GM23338 (cell line): ENCODE data around the gene PCDHGC4. TPM values are rescaled to one million over a fixed set of nuclear protein-coding genes. Genes with fewer than 3 reads are reported as not detected.

Experiments used
- ATAC-seq: fragments of 200-7000 bp; cut with Tn5 transposase; 3 replicates; pipeline ENCODE4 v1.9.1; 2020
- DNase-seq: peaks from one replicate; pipeline ENCODE4 v3.0.0-alpha.2; 2015; ENCODE audit warnings: low spot score
- H2AFZ ChIP-seq: fragments of 200-600 bp; sonication (generic); 2 replicates; pipeline ENCODE4 v1.8.0; 2016; ENCODE audit warnings: antibody characterized with exemption, mild to moderate bottlenecking, moderate library complexity
- H3F3A ChIP-seq: fragments of 200-600 bp; sonication (generic); replicated peaks from 2 replicates; pipeline ENCODE4 v1.8.0; 2017; ENCODE audit warnings: antibody characterized with exemption, mixed run types, low read depth
- H3K27ac ChIP-seq: fragments of 200-600 bp; sonication (generic); 2 replicates; pipeline ENCODE4 v1.6.1; 2016; ENCODE audit warnings: low read depth
- H3K27me3 ChIP-seq: fragments of 200-600 bp; sonication (generic); 2 replicates; pipeline ENCODE4 v1.8.0; 2016; ENCODE audit warnings: mild to moderate bottlenecking, mixed run types, moderate library complexity; ENCODE audit not compliant: insufficient read depth
- H3K36me3 ChIP-seq: fragments of 200-600 bp; sonication (generic); 2 replicates; pipeline ENCODE4 v1.8.0; 2016; ENCODE audit warnings: mild to moderate bottlenecking; ENCODE audit not compliant: insufficient read depth
- H3K4me1 ChIP-seq: fragments of 200-600 bp; sonication (generic); 2 replicates; pipeline ENCODE4 v1.8.0; 2016; ENCODE audit warnings: mild to moderate bottlenecking, moderate library complexity; ENCODE audit not compliant: insufficient read depth
- H3K4me2 ChIP-seq: fragments of 200-600 bp; sonication (generic); 2 replicates; pipeline ENCODE4 v1.7.1; 2017; ENCODE audit warnings: mixed run types
- H3K4me3 ChIP-seq: fragments of 200-600 bp; sonication (generic); 2 replicates; pipeline ENCODE4 v1.6.1; 2016; ENCODE audit warnings: mixed run types
- H3K79me2 ChIP-seq: fragments of 200-600 bp; sonication (generic); replicated peaks from 2 replicates; pipeline ENCODE4 v1.8.0; 2017; ENCODE audit warnings: mild to moderate bottlenecking; ENCODE audit not compliant: insufficient read depth
- H3K9me2 ChIP-seq: fragments of 200-600 bp; sonication (generic); 2 replicates; pipeline ENCODE4 v1.8.0; 2017; ENCODE audit not compliant: insufficient read depth
- H4K20me1 ChIP-seq: fragments of 200-600 bp; sonication (generic); replicated peaks from 2 replicates; pipeline ENCODE4 v1.8.0; 2017; ENCODE audit warnings: mild to moderate bottlenecking; ENCODE audit not compliant: insufficient read depth
- H3K27ac Mint-ChIP-seq: 2 replicates; pipeline ENCODE4 v1.8.0; 2020; ENCODE audit warnings: inconsistent platforms, mild to moderate bottlenecking, moderate library complexity, mixed read lengths
- H3K27me3 Mint-ChIP-seq: 3 replicates; pipeline ENCODE4 v1.8.0; 2022; ENCODE audit warnings: low read depth, mild to moderate bottlenecking, moderate library complexity, mixed read lengths, inconsistent platforms; ENCODE audit not compliant: insufficient read depth, poor library complexity
- H3K36me3 Mint-ChIP-seq: 3 replicates; pipeline ENCODE4 v1.8.0; 2021; ENCODE audit warnings: low read depth, mild to moderate bottlenecking, inconsistent platforms, moderate library complexity, mixed read lengths
- H3K4me1 Mint-ChIP-seq: 3 replicates; pipeline ENCODE4 v1.8.0; 2020; ENCODE audit warnings: mild to moderate bottlenecking, inconsistent platforms, mixed read lengths
- H3K4me3 Mint-ChIP-seq: 3 replicates; pipeline ENCODE4 v1.8.0; 2021; ENCODE audit warnings: moderate library complexity, mild to moderate bottlenecking, inconsistent platforms, mixed read lengths
- H3K9me3 Mint-ChIP-seq: 3 replicates; pipeline ENCODE4 v1.8.0; 2020; ENCODE audit warnings: moderate library complexity, mild to moderate bottlenecking, inconsistent platforms, mixed read lengths
- CREB1 ChIP-seq: fragments of 250-450 bp; sonication (Bioruptor Pico); IDR thresholded peaks from 2 replicates; pipeline ENCODE4 v1.5.0; 2020; ENCODE audit warnings: low read depth, mild to moderate bottlenecking, moderate library complexity
- ETS1 ChIP-seq: IDR thresholded peaks from 2 replicates; pipeline ENCODE4 v1.6.1; 2016; ENCODE audit warnings: antibody characterized with exemption
- EZH2 ChIP-seq: fragments of 200-600 bp; sonication (generic); IDR thresholded peaks from one replicate; pipeline ENCODE4 v1.8.0; 2017; ENCODE audit warnings: antibody characterized with exemption, mild to moderate bottlenecking, low read depth; ENCODE audit not compliant: unreplicated experiment
- EZH2phosphoT487 ChIP-seq: fragments of 200-600 bp; sonication (generic); IDR thresholded peaks from one replicate; pipeline ENCODE4 v1.8.1; 2018; ENCODE audit warnings: antibody characterized with exemption; ENCODE audit not compliant: unreplicated experiment
- JUNB ChIP-seq: IDR thresholded peaks from one replicate; pipeline ENCODE4 v1.6.1; 2016; ENCODE audit warnings: antibody characterized with exemption; ENCODE audit not compliant: unreplicated experiment
- NANOG ChIP-seq: IDR thresholded peaks from 2 replicates; pipeline ENCODE4 v1.6.1; 2016; ENCODE audit warnings: antibody characterized with exemption, borderline replicate concordance
- POLR2AphosphoS5 ChIP-seq: IDR thresholded peaks from 2 replicates; pipeline ENCODE4 v1.6.1; 2016; ENCODE audit warnings: antibody characterized with exemption, low read depth
- ZNF114 ChIP-seq: fragments of 250-450 bp; sonication (Bioruptor Pico); IDR thresholded peaks from 2 replicates; pipeline ENCODE4 v1.5.0; 2020; ENCODE audit warnings: mild to moderate bottlenecking, moderate library complexity
- ZNF331 ChIP-seq: fragments of 250-450 bp; sonication (Bioruptor Pico); IDR thresholded peaks from 2 replicates; pipeline ENCODE4 v1.5.0; 2020; ENCODE audit warnings: low read depth, mild to moderate bottlenecking, moderate library complexity
- polyA plus RNA-seq: library from polyadenylated mRNA; unstranded; fragments of >200 nt; fragmentation: Nextera tagmentation; extraction: Ambion mirVana; gene quantifications from 2 replicates; pipeline ENCODE4 v1.2.1, GENCODE V29; 2016
- total RNA-seq: library from RNA; depleted of rRNA; stranded (reverse); fragments of >200 nt; shearing (Covaris generic); gene quantifications from 2 replicates; pipeline ENCODE4 v1.2.3, GENCODE V29; 2014
- TF ChIP-seq, protein P1 (sequence below): IDR thresholded peaks from one replicate; pipeline ENCODE4 v1.6.1; 2018; ENCODE audit warnings: antibody characterized with exemption; ENCODE audit not compliant: unreplicated experiment
- TF ChIP-seq, protein P2 (sequence below), 2 experiments: fragments of 200-600 bp in 1 of 2; sonication (generic) in 1 of 2; conservative IDR thresholded peaks; 2 replicates each; pipeline versions ENCODE4 v1.5.1 to v1.6.1; 2016 to 2017; ENCODE audit warnings: antibody characterized with exemption in 2 of 2, low read depth in 2 of 2, mild to moderate bottlenecking in 2 of 2, moderate library complexity in 1 of 2

PCDHGC4 gene
- total and polyA plus RNA-seq, 2 experiments from 2014 or later = 0.31 to 3.0 TPM

- H3K4me3 Mint-ChIP-seq = peak overlapping the region; percentile 69; the same call in 1 of the 3 replicates
- no peak for ATAC-seq
- Histone ChIP-seq H3K27me3 (peaks cover 45% of the 10 kb centered on the region), H3K4me3 (no peak overlapping the region; the same call in 1 of the 2 replicates), H3K9me2 (no peaks in the 10 kb centered on the region), H3K4me2 (peak overlapping the region; percentile 74), H3K27ac (no peak overlapping the region), H3K4me1 (peaks cover 31% of the 10 kb centered on the region), H2AFZ (no peak overlapping the region), H3F3A (no peaks in the 10 kb centered on the region), H4K20me1 (peaks cover 3% of the 10 kb centered on the region; the same call in 1 of the 2 replicates), H3K36me3 (no peaks in the 10 kb centered on the region), H3K79me2 (0 out of 2 replicates have a peak, but pooled peaks cover 4% of the 10 kb centered on the region)
- TF ChIP-seq, protein P1, sequence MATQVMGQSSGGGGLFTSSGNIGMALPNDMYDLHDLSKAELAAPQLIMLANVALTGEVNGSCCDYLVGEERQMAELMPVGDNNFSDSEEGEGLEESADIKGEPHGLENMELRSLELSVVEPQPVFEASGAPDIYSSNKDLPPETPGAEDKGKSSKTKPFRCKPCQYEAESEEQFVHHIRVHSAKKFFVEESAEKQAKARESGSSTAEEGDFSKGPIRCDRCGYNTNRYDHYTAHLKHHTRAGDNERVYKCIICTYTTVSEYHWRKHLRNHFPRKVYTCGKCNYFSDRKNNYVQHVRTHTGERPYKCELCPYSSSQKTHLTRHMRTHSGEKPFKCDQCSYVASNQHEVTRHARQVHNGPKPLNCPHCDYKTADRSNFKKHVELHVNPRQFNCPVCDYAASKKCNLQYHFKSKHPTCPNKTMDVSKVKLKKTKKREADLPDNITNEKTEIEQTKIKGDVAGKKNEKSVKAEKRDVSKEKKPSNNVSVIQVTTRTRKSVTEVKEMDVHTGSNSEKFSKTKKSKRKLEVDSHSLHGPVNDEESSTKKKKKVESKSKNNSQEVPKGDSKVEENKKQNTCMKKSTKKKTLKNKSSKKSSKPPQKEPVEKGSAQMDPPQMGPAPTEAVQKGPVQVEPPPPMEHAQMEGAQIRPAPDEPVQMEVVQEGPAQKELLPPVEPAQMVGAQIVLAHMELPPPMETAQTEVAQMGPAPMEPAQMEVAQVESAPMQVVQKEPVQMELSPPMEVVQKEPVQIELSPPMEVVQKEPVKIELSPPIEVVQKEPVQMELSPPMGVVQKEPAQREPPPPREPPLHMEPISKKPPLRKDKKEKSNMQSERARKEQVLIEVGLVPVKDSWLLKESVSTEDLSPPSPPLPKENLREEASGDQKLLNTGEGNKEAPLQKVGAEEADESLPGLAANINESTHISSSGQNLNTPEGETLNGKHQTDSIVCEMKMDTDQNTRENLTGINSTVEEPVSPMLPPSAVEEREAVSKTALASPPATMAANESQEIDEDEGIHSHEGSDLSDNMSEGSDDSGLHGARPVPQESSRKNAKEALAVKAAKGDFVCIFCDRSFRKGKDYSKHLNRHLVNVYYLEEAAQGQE = no peak
- no peak for TF ChIP-seq POLR2AphosphoS5
- TF ChIP-seq JUNB = no peak
- TF ChIP-seq EZH2phosphoT487 = no peak
- TF ChIP-seq CREB1 (CRISPR knock-in tag) = no peak
- TF ChIP-seq, protein P2, sequence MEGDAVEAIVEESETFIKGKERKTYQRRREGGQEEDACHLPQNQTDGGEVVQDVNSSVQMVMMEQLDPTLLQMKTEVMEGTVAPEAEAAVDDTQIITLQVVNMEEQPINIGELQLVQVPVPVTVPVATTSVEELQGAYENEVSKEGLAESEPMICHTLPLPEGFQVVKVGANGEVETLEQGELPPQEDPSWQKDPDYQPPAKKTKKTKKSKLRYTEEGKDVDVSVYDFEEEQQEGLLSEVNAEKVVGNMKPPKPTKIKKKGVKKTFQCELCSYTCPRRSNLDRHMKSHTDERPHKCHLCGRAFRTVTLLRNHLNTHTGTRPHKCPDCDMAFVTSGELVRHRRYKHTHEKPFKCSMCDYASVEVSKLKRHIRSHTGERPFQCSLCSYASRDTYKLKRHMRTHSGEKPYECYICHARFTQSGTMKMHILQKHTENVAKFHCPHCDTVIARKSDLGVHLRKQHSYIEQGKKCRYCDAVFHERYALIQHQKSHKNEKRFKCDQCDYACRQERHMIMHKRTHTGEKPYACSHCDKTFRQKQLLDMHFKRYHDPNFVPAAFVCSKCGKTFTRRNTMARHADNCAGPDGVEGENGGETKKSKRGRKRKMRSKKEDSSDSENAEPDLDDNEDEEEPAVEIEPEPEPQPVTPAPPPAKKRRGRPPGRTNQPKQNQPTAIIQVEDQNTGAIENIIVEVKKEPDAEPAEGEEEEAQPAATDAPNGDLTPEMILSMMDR (conservative IDR thresholded peaks at IDR 0.05; ENCODE audit: low read depth in 2 of 2) = no peak
- TF ChIP-seq ETS1 = no peak
- TF ChIP-seq EZH2 = no peak
- TF ChIP-seq ZNF331 (CRISPR knock-in tag) = no peak
- TF ChIP-seq NANOG = no peak
- TF ChIP-seq ZNF114 (CRISPR knock-in tag) = no peak
- H3K27ac Mint-ChIP-seq = no peak overlapping the region
- H3K36me3 Mint-ChIP-seq = peaks cover 17% of the 10 kb centered on the region
- peaks cover 43% of the 10 kb centered on the region for H3K27me3 Mint-ChIP-seq
- no peak for DNase-seq
- no peaks in the 10 kb centered on the region for H3K9me3 Mint-ChIP-seq
- peaks cover 46% of the 10 kb centered on the region for H3K4me1 Mint-ChIP-seq
These were observed 1.3 kb downstream of the PCDHGC4 start for GRCh38 chr5:141486091-141486490.
